Fibroblast of lung (primary cell): Measurements from ENCODE around the gene KIZ. TPM values are rescaled to one million over a fixed set of nuclear protein-coding genes. Genes with fewer than 3 reads are reported as not detected.

Experiments
- DNase-seq, 2 donors: peaks; one replicate each; pipeline versions ENCODE4 v3.0.0 to v3.0.0-alpha.2; 2010; ENCODE audit warnings: low read depth in 2 of 2
- H2AFZ ChIP-seq: 2 replicates; pipeline ENCODE4 v1.5.1; 2012; ENCODE audit warnings: low read length, control low read depth, inconsistent platforms
- H3K27ac ChIP-seq: 2 replicates; pipeline ENCODE4 v1.5.1; 2011; ENCODE audit warnings: low read length, control low read depth; ENCODE audit not compliant: insufficient read depth
- H3K27me3 ChIP-seq: 2 replicates; pipeline ENCODE4 v1.5.1; 2011; ENCODE audit warnings: mild to moderate bottlenecking, low read length; ENCODE audit not compliant: control insufficient read depth, insufficient read depth
- H3K36me3 ChIP-seq: 2 replicates; pipeline ENCODE4 v1.5.1; 2011; ENCODE audit warnings: low read length; ENCODE audit not compliant: control insufficient read depth, insufficient read depth
- H3K4me1 ChIP-seq: 2 replicates; pipeline ENCODE4 v1.5.1; 2011; ENCODE audit warnings: low read length; ENCODE audit not compliant: control insufficient read depth, insufficient read depth; ENCODE audit errors: extremely low read depth
- H3K4me2 ChIP-seq: 2 replicates; pipeline ENCODE4 v1.5.1; 2011; ENCODE audit warnings: low read length, control low read depth; ENCODE audit not compliant: insufficient read depth; ENCODE audit errors: extremely low read depth
- H3K4me3 ChIP-seq, 4 experiments: fragments of 200-600 bp in 1 of 4; sonication (generic) in 1 of 4; replicated peaks in 1 of 4; 2 replicates each; pipeline ENCODE4 v1.5.1; 2011 to 2016; ENCODE audit warnings: low read length in 4 of 4, low read depth in 3 of 4, mild to moderate bottlenecking in 3 of 4, control low read depth in 2 of 4, inconsistent platforms in 1 of 4, mixed read lengths in 1 of 4; ENCODE audit not compliant: insufficient read depth in 1 of 4; ENCODE audit errors: control extremely low read depth in 1 of 4
- H3K79me2 ChIP-seq: 2 replicates; pipeline ENCODE4 v1.5.1; 2012; ENCODE audit warnings: mild to moderate bottlenecking, low read length, inconsistent platforms; ENCODE audit not compliant: control insufficient read depth, insufficient read depth
- H3K9ac ChIP-seq: 2 replicates; pipeline ENCODE4 v1.5.1; 2011; ENCODE audit warnings: mild to moderate bottlenecking, low read length, control low read depth; ENCODE audit not compliant: insufficient read depth
- H3K9me3 ChIP-seq: 2 replicates; pipeline ENCODE4 v1.5.1; 2012; ENCODE audit warnings: low read depth, low read length; ENCODE audit not compliant: control insufficient read depth, insufficient read depth
- H4K20me1 ChIP-seq: 2 replicates; pipeline ENCODE4 v1.5.1; 2011; ENCODE audit warnings: low read length; ENCODE audit not compliant: control insufficient read depth, insufficient read depth; ENCODE audit errors: extremely low read depth
- CTCF ChIP-seq, 2 donors: IDR thresholded peaks in 1 of 2; conservative IDR thresholded peaks in 1 of 2; 1 replicate in 1 of 2; 2 replicates in 1 of 2; pipeline ENCODE4 v1.5.1; 2011 to 2012; ENCODE audit warnings: low read length in 2 of 2, control low read depth in 1 of 2, inconsistent platforms in 1 of 2, low read depth in 1 of 2, mild to moderate bottlenecking in 1 of 2
- EZH2 ChIP-seq: IDR thresholded peaks from 2 replicates; pipeline ENCODE4 v1.5.1; 2012; ENCODE audit warnings: low read length, control low read depth, mild to moderate bottlenecking; ENCODE audit errors: missing control alignments
- polyA plus RNA-seq, 2 donors: library from polyadenylated mRNA; depleted of rRNA in 1 of 2; stranded (reverse) in 1 of 2; unstranded in 1 of 2; fragments of >200 nt; gene quantifications; 2 replicates each; pipeline ENCODE4 v1.2.1, GENCODE V29; 2011 to 2012; ENCODE audit warnings: missing spikeins in 1 of 2
- total RNA-seq: library from RNA; depleted of rRNA; stranded (reverse); fragments of >200 nt; gene quantifications from 2 replicates; pipeline ENCODE4 v1.2.1, GENCODE V29; 2014

The KIZ gene
- total and polyA plus RNA-seq, 2 donors (not counting 1 experiment from before 2014, with no cell fraction given) = 11.5 to 23.5 TPM

- TF ChIP-seq EZH2 (no peak), CTCF (conservative IDR thresholded peaks at IDR 0.05 in 1 of 2, IDR thresholded peaks at IDR 0.05 in 1 of 2; ENCODE audit: low read depth in 1 of 2, low read length in 2 of 2) (no peak)
- Histone ChIP-seq H3K27me3 (no peaks in the 10 kb centered on the region), H3K79me2 (no peaks in the 10 kb centered on the region), H3K4me1 (no peaks in the 10 kb centered on the region), H3K4me3 (no peak overlapping the region), H3K36me3 (no peaks in the 10 kb centered on the region), H2AFZ (no peak overlapping the region), H3K9me3 (no peaks in the 10 kb centered on the region), H4K20me1 (no peaks in the 10 kb centered on the region), H3K4me2 (no peak overlapping the region), H3K9ac (no peak overlapping the region), H3K27ac (no peak overlapping the region)
- DNase-seq = no peak
Measured at GRCh38 chr20:21234324-21234723, 108.4 kb downstream of the KIZ start.

GRCh38 chr20:21234806-21235483 lies 109.1 kb downstream of the KIZ start:
- H2AFZ ChIP-seq = no peak overlapping the region
- H3K9ac ChIP-seq = no peak overlapping the region
- DNase-seq = no peak
- H3K27ac ChIP-seq = no peak overlapping the region
- H3K79me2 ChIP-seq = no peaks in the 10 kb centered on the region
- no peak overlapping the region for H3K4me2 ChIP-seq
- H3K9me3 ChIP-seq = no peaks in the 10 kb centered on the region
- H3K27me3 ChIP-seq = no peaks in the 10 kb centered on the region
- H4K20me1 ChIP-seq = no peaks in the 10 kb centered on the region
- no peaks in the 10 kb centered on the region for H3K36me3 ChIP-seq
- H3K4me1 ChIP-seq = no peaks in the 10 kb centered on the region
- H3K4me3 ChIP-seq = no peak overlapping the region
- TF ChIP-seq EZH2 (no peak), CTCF (conservative IDR thresholded peaks at IDR 0.05 in 1 of 2, IDR thresholded peaks at IDR 0.05 in 1 of 2; ENCODE audit: low read depth in 1 of 2, low read length in 2 of 2) (no peak)

- Histone ChIP-seq H3K27me3 (no peaks in the 10 kb centered on the region), H4K20me1 (no peaks in the 10 kb centered on the region), H3K9ac (no peak overlapping the region), H3K79me2 (no peaks in the 10 kb centered on the region), H3K9me3 (no peaks in the 10 kb centered on the region), H2AFZ (no peak overlapping the region), H3K4me3 (no peak overlapping the region), H3K4me1 (no peaks in the 10 kb centered on the region), H3K36me3 (no peaks in the 10 kb centered on the region), H3K27ac (no peak overlapping the region), H3K4me2 (no peak overlapping the region)
- peak; percentile 67 to 90 for TF ChIP-seq CTCF (conservative IDR thresholded peaks at IDR 0.05 in 1 of 2, IDR thresholded peaks at IDR 0.05 in 1 of 2; ENCODE audit: low read depth in 1 of 2, low read length in 2 of 2)
- no peak for TF ChIP-seq EZH2
- peak; percentile 47 to 75 for DNase-seq
Measured at GRCh38 chr20:21235484-21236445, 109.9 kb downstream of the KIZ start.
